Measurements from ENCODE around the gene SLIT1.

Gene SLIT1

GRCh38 chr10:97171001-97171400 is 14.8 kb downstream of the SLIT1 start:
- no peak for DNase-seq (ENCODE audit: low read depth in 2 of 2)

- no peak for DNase-seq (ENCODE audit: low read depth in 2 of 2)
Measured at GRCh38 chr10:97169911-97170693, 15.7 kb downstream of the SLIT1 start.

GRCh38 chr10:97169063-97169462 is 16.7 kb downstream of the SLIT1 start:
- no peak for DNase-seq (ENCODE audit: low read depth in 2 of 2)

- DNase-seq (ENCODE audit: low read depth in 2 of 2) = no peak
Measured at GRCh38 chr10:97168645-97169044, 17.1 kb downstream of the SLIT1 start.

- no peak for DNase-seq (ENCODE audit: low read depth in 2 of 2)
Measured at GRCh38 chr10:97165499-97165898, 20.3 kb downstream of the SLIT1 start.

GRCh38 chr10:97163781-97164501 is 21.8 kb downstream of the SLIT1 start:
- DNase-seq (ENCODE audit: low read depth in 2 of 2) = no peak

GRCh38 chr10:97163181-97163580 is 22.6 kb downstream of the SLIT1 start:
- DNase-seq (ENCODE audit: low read depth in 2 of 2) = no peak

GRCh38 chr10:97159646-97160305 is 26.0 kb downstream of the SLIT1 start:
- no peak for DNase-seq (ENCODE audit: low read depth in 2 of 2)

- no peak for DNase-seq (ENCODE audit: low read depth in 2 of 2)
Measured at GRCh38 chr10:97157578-97158095, 28.1 kb downstream of the SLIT1 start.

- DNase-seq (ENCODE audit: low read depth in 2 of 2) = no peak
Measured at GRCh38 chr10:97154781-97155180, 31.0 kb downstream of the SLIT1 start.

GRCh38 chr10:97154162-97154561 is 31.6 kb downstream of the SLIT1 start:
- DNase-seq (ENCODE audit: low read depth in 2 of 2) = no peak

GRCh38 chr10:97153270-97153850 is 32.4 kb downstream of the SLIT1 start:
- DNase-seq (ENCODE audit: low read depth in 2 of 2) = no peak

GRCh38 chr10:97151307-97151914 is 34.3 kb downstream of the SLIT1 start:
- DNase-seq (ENCODE audit: low read depth in 2 of 2) = no peak

- DNase-seq (ENCODE audit: low read depth in 2 of 2) = no peak
Measured at GRCh38 chr10:97150616-97151015, 35.1 kb downstream of the SLIT1 start.

- no peak for DNase-seq (ENCODE audit: low read depth in 2 of 2)
Measured at GRCh38 chr10:97150013-97150595, 35.7 kb downstream of the SLIT1 start.

GRCh38 chr10:97149079-97149531 is 36.7 kb downstream of the SLIT1 start:
- no peak for DNase-seq (ENCODE audit: low read depth in 2 of 2)

- no peak for DNase-seq (ENCODE audit: low read depth in 2 of 2)
Measured at GRCh38 chr10:97144297-97144696, 41.5 kb downstream of the SLIT1 start.

GRCh38 chr10:97142834-97143233 is 42.9 kb downstream of the SLIT1 start:
- DNase-seq (ENCODE audit: low read depth in 2 of 2) = no peak

- no peak for DNase-seq (ENCODE audit: low read depth in 2 of 2)
Measured at GRCh38 chr10:97140902-97141745, 44.6 kb downstream of the SLIT1 start.
